IPS-18c (cell line): ENCODE measurements around the gene EPN2.

Experiments
- H3K4me3 ChIP-seq: 2 replicates; pipeline ENCODE4 v1.7.0; 2013; ENCODE audit warnings: low read depth, mild to moderate bottlenecking, low read length, moderate library complexity; ENCODE audit not compliant: insufficient read depth
- H3K9me3 ChIP-seq: one replicate; pipeline ENCODE4 v1.6.1; 2013; ENCODE audit warnings: mild to moderate bottlenecking, low read length, moderate library complexity; ENCODE audit not compliant: control insufficient read depth, insufficient read depth

The EPN2 gene

DNA sequence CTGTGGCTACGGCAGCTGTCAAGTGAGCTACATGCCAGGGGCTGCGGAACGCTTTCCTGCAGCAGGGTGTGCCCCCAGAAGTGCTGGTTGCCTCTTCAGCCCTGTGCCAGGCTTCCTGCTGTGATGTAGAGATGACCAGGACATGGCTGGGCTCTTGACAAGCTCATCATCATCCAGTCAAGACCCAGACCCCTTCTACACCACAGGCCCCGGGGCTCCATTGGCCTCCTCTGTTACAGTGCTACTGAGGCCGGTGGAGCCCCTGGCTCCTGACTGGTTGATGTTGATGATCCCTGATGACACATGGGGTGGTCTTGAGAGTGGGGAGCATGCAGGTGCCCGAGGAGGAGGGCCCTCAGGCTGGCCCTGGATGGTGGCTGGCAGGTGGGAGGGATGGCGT lies 75.2 kb downstream of the EPN2 start:
- H3K4me3 ChIP-seq = no peak overlapping the region
- H3K9me3 ChIP-seq = no peaks in the 10 kb centered on the region

- H3K4me3 ChIP-seq = no peak overlapping the region
- no peaks in the 10 kb centered on the region for H3K9me3 ChIP-seq
Observed at GRCh38 chr17:19313066-19313745, 76.0 kb downstream of the EPN2 start.

- no peak overlapping the region for H3K4me3 ChIP-seq
- H3K9me3 ChIP-seq = no peaks in the 10 kb centered on the region
Observed at GRCh38 chr17:19313746-19314651, 76.8 kb downstream of the EPN2 start.

DNA sequence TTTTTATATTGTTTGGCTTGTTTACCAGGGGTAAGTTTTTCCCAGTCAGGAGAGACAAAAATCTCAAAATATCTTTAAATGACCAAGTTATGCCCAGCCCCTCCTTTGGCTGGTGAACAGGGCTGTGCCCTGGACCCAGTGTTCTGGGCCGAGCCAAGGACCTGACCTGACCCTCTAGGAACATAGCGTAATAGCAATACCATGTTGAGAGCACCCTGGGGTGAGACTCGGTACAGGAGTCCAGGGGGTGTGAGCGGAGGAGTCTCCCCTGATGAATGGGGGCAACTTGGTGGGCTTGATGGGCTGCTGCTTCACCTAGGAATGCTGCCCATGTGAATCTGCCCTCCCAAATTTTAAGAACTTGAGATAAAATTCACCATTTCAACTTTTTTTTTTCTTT lies 77.9 kb downstream of the EPN2 start:
- no peak overlapping the region for H3K4me3 ChIP-seq

GRCh38 chr17:19316761-19317358 lies 79.7 kb downstream of the EPN2 start:
- Histone ChIP-seq H3K4me3 (no peak overlapping the region), H3K9me3 (no peaks in the 10 kb centered on the region)

More for the DNA sequence above, 77.9 kb downstream of the EPN2 start:
- H3K9me3 ChIP-seq = no peaks in the 10 kb centered on the region

DNA sequence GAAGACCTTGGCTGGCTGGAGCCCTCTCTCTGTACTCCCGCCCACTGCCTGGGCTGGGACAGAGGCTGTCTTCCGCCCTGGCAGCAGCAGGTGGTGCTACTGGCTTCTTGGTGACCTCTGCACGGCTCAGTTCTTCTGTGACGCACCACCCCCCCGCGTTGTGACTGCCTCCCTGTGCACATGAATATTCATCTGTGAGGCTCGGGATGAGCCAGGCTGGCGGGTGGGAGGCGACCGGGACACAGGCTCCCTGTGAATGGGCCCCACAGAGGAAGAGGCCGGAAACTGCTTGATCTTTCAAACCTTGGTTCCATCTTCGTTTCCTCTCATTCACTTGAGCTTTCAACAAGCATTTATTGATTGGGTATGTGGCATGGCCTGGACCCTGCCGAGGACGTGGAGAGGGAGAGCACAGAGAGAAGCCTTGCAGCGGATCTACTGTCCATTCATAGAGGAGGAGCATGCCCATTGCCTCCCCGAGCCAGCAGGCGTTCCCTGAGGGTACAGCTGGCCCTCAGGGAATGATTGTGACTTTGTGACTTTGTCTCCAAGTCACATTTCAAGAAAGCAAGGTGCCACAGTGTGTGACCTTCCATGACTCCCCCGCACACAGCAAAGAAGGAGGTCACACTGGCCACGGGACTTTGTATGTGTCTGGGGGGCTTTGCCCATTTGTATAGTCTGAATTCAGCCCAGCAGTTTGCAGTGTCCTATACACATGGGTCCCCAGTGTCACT lies 80.4 kb downstream of the EPN2 start:
- Histone ChIP-seq H3K4me3 (0 out of 2 replicates have a peak overlapping the region, but pooled peaks have one; percentile 28), H3K9me3 (no peaks in the 10 kb centered on the region)

GRCh38 chr17:19318611-19319010 lies 81.4 kb downstream of the EPN2 start:
- Histone ChIP-seq H3K9me3 (no peaks in the 10 kb centered on the region), H3K4me3 (no peak overlapping the region)

DNA sequence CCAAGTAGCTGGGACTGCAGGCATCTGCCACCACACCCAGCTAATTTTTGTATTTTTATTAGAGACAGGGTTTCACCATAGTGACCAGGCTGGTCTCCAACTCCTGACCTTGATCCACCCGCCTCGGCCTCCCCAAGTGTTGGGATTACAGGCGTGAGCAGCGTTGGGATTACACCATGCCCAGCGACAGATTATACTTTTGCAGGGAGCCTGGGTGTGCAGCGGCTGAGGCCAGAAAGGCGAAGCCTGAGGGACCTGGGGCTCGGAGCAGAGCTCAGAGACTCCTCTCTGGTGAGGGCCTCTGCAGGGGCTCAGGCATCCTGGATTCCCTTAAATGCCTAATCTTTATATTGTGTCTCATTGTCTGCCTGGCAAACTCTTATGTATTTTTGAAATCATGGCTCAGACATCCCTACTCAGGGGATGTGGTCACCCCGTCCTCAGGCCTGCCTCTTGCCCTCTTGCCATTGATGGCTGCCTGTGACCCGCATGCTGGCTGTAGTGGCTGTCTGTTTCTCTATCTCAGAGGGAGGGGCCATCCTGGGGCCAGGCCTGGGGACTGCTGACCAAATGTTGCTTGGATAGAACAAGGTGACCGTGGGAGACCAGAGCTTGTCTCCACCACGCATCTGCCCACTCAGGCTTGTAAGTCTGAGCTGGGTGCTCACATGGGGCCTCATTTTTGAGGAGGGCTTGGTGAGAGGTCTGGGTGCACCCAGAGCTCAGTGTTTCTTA lies 82.8 kb downstream of the EPN2 start:
- H3K9me3 ChIP-seq = no peaks in the 10 kb centered on the region
- H3K4me3 ChIP-seq = no peak overlapping the region

DNA sequence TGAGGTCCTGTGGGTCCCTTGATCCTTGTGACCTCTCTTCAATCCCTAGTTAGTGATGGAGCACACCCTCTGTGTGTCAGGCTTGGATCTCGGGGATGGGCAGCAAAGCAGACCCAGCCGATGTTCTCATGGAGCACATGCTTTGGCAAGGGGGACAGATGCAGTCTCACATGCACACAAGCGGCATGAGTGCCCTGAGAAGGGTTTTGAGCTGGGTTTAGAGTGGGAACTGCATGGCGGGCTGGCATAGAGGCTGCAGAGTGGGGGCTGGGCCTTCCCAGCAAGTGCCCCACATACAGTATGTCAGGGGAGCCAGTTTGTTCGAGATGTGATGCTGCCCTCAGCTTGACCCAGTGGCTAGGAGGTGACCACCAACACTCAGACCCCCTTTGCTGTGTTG lies 83.7 kb downstream of the EPN2 start:
- no peaks in the 10 kb centered on the region for H3K9me3 ChIP-seq
- H3K4me3 ChIP-seq = no peak overlapping the region

DNA sequence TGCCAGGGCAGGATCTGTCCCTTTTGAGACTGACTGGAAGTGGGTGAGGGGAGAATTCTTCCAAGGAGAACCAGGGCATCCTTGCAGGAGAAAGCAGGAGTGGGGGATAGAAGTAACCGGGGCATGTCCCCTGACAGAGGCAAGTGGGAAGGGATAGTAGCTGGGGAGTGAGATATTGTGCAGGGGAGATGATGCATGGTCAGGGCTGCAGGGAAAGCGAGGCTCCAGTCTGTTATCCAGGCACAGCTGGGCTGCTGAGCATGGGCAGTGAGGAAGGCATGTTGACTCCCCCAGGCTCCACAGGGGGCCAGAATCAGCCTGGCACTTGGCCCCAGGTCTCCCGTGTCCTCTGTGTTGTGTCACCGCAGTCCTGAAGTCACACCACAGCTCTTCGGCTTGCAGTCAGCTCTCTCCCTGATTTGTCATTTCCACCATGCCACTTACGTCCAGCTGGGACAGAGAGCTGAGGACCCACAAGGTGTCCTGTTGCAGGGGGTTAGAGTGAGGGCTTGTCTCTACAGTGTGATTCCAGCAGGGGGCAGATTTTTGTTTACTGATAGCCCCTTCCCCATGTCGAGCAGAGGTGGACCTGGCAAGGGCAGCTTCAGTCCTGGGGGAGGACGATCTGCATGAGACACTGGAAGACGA lies 84.4 kb downstream of the EPN2 start:
- Histone ChIP-seq H3K4me3 (no peak overlapping the region), H3K9me3 (no peaks in the 10 kb centered on the region)

DNA sequence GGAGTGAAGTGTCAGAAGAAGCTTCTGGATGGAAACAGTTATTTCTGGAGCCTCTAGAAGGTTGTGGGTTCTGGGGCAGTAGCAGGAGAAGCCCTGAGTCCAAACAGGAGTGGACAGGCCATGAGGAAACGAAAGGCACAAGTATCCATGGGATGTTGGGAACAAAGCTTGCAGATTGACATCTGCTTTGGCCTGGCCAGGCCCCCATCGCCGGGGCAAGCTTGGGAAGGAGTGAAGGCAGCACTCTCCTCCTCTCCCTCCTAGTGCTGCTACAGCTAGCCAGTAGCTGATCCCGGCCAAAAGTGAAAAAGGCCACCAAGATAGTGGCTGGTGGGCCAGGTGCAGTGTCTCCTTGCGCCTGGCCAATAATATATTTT lies 85.0 kb downstream of the EPN2 start:
- no peaks in the 10 kb centered on the region for H3K9me3 ChIP-seq
- no peak overlapping the region for H3K4me3 ChIP-seq

DNA sequence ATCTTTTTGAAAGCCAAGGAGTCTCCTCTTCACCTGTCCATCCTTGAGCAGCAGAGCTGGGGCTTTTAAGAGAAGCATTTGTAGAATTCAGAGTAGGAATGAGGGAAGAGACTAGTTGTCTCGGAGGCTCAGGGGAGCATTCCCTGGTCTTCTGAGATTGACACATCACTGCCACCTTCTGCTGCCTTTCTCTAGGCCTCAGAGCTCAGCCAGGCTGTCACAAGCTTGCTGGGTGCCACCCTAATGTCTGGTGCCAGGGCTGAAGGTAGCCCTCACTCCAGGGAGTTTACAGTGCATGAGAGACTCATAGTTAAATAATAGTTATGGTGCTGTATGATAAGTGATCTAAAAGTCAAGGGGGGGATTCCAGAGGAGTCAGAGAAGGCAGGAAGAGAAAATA lies 85.7 kb downstream of the EPN2 start:
- H3K4me3 ChIP-seq = no peak overlapping the region
- no peaks in the 10 kb centered on the region for H3K9me3 ChIP-seq

- Histone ChIP-seq H3K9me3 (no peaks in the 10 kb centered on the region), H3K4me3 (no peak overlapping the region)
Observed at GRCh38 chr17:19325542-19325941, 88.4 kb downstream of the EPN2 start.

DNA sequence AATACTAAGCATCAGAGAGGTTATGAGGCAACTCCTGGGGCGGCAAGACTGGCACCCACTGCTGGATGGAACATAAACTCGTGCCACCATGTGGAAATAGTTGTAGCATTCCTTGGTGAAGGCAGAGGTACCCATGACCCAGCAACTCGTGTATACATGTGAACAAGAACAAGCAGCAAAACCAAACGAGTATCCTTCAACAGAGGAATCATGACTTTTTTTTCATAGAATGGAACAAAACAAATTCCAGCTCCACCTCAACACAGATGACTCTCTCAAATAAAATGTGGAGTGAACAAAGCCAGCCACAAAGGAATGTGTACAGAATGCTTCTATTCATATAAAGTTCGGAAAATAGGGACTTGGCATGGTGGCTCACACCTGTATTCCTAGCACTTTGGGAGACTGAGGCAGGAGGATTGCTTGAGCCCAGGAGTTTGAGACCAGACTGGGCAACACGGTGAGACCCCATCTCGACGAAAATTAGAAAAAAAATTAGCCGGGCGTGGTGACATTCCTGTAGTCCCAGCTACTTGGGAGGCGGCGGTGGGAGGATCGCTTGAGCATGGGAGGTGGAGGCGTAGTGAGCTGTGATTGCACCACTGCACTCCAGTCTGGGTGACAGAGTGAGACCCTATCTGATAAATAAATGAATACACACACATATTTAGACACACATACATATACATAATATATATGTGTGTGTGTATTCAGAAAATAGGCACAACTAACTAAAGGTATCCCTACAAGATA lies 90.0 kb downstream of the EPN2 start:
- no peak overlapping the region for H3K4me3 ChIP-seq
- H3K9me3 ChIP-seq = no peaks in the 10 kb centered on the region

DNA sequence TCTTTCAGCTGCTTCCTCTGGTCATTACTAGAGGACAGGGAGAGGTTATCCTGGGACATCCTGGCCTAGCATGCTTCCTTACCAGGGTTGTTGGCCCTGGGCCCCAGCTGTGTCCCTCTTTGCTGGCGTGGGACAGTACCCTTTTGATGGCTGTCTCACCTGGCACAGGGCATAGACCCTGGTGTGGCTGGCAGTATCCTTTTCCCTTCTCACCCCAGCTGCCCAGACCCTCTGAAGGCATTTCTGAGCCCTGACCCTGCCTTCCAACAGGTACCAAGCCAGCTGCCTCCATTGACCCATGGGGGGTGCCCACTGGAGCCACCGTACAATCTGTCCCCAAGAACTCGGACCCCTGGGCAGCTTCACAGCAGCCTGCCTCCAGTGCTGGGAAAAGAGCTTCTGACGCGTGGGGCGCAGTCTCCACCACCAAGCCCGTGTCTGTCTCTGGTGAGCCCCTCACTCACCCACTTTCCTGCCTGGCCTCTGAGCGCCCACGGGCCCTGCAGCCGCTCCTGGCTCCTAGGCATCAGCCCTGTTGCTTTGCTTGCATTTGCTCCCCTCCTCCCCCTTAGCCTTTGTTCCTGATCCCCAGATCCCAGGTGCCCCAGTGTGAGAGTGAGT lies 91.4 kb downstream of the EPN2 start:
- Histone ChIP-seq H3K9me3 (no peaks in the 10 kb centered on the region), H3K4me3 (no peak overlapping the region)
